Activated CD4-positive, CD25-positive, alpha-beta regulatory T cell treated with anti-CD3 and anti-CD28 coated beads, Interleukin-2, amount 50 U/mL, for 16 hours (primary cell): ENCODE data around the gene MRPS30.
"Not testable (repeated sequence)": the region's sequence is repeated elsewhere in the genome, so short reads cannot be mapped to it uniquely, and the experiment has no call there.

Source experiments
- DNase-seq: peaks from one replicate; pipeline ENCODE4 v3.0.0-alpha.2; 2020; ENCODE audit warnings: low read depth, low spot score

The MRPS30 gene

GRCh38 chr5:44821164-44821563 is 12.4 kb downstream of the MRPS30 start:
- no peak for DNase-seq

DNA sequence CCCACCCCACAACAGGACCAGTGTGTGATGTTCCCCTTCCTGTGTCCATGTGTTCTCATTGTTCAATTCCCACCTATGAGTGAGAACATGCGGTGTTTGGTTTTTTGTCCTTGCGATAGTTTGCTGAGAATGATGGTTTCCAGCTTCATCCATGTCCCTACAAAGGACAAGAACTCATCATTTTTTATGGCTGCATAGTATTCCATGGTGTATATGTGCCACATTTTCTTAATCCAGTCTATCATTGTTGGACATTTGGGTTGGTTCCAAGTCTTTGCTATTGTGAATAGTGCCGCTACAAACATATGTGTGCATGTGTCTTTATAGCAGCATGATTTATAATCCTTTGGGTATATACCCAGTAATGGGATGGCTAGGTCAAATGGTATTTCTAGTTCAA is 15.9 kb downstream of the MRPS30 start:
- not testable (repeated sequence) for DNase-seq

DNA sequence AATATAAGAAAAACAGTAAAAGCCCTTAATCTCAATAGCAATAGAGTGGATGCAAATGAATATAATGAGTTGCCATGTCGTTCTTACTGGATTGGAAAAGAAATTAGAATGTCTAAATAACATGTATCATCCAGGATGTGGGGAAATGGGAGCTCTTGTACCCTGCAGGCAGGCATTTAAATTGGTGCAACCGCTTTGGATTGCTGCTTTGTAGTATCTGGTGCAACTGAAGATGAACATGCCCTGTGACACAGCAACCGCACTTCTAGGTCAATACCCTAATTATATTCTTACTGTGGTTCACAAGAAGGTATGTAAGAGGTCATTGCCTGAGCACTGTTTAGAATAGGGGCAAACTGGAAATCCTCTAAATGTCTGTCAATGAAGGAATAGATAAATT is 18.9 kb downstream of the MRPS30 start:
- no peak for DNase-seq

DNA sequence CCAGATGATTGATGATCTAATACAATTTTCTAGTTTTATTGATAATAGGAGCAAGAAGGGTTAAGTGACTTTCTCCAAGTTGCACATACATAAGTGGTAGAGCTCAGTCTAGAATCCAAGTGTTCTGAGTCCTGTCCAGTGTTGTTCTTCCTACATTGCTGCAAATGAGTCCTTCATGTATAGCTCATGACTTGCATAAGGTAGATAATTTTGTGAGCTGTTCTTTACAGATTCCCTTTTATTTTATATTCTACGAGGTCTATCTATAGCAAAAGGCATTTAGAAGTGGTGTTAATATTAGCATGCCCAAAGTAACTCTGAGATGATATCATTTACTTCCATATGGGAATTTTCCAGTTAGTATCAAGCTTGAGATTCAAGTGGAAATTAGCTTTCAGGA is 20.0 kb downstream of the MRPS30 start:
- DNase-seq: no peak

DNA sequence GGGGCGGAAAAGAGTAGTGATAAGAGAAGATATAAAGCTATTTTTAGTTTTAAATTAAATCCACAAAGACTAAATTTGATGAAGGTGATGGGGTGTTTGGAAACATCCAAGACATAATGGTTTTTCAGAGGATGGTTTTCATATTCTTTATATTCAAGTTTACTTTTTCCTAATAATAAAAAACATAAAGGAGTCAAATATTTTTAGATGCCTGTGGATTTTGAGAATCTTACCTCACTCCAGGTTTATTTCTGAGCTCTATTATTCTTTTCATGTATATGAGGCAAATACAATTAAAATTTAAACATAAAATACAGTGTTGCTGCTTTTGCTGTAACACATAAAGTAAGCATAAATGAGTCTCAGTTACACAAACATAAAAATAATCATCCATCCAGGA is 22.2 kb downstream of the MRPS30 start:
- no peak for DNase-seq

- no peak for DNase-seq
Measured at GRCh38 chr5:44833249-44833648, 24.5 kb downstream of the MRPS30 start.

DNA sequence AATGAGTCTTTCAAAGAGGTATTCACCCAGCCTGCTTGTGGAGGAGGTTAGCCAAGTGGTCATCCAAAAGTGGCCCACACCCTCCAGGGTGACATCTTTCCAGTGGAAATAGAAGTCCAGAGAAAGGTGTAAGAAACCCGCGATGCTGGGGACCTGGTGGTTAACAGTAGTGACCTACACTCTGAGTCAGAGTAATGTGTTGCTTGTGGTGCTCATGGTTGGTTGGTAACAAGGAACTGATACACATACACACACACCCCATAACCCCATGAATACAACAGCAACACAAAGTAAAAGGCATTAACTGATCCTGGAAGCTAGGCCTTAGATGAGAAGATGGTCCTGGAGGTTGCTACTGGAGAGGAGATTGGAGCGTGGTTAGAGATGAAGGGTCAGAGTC is 26.9 kb downstream of the MRPS30 start:
- no peak for DNase-seq

DNA sequence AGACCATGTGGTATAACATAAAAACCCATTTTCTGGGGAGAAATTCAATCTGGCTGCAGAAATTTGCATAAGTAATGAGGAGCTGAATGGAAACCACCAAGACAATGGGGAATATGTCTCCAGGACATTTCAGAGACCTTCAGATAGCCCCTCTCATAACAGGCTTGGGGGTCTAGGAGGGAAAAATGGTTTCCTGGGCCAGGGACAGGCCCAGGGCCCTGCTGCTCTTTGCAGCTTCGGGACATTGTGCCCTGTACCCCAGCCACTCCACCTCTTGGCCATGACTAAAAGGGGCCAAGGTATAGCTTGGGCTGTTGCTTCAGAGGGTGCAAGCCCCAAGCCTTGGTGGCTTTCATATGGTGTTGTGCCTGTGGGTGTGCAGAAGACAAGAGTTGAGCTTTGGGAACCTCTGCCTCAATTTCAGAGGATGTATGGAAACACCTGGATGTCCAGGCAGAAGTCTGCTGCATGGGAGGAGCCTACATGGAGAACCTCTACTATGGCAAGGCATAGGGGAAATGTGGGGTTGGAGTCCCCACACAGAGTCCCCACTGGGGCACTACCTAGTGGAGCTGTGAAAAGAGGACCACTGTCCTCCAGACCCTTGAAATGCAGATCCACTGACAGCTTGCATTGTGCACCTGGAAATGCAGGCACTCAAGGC is 30.4 kb downstream of the MRPS30 start:
- DNase-seq: no peak

DNA sequence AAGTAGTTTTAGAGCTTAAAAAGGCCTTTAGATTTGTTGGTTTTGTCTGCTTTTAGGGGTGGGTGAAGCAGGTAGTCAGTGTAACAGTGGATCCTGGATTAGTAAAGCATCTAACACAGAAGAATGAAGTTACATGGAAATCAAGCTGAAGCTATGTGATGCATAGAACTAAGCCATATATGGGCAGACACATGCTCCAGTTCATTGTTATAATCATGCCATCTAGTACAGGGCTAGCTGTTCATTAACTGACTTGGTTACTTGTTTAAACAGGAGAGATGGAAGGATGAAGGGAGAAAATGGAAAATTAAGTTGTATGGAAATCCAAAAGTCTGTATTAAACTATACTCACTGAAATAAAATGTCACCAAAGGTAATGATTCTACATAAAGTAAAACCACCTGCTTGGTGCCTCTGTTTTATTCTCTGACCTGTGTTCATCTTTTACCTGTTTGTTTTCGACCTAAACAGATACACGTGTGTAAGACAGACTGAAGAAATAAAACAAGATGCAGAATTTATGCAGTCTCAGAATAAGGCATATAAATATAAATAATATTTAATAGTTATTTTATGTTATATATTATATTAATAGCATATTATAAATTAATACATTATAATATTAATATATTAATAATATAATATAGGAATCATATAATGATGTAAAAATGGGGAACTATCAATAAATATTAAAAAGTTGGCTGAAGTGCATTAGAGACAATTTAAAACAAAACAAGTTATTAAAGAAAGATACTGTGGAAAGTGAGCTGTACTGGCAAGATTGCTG is 33.9 kb downstream of the MRPS30 start:
- DNase-seq: no peak

DNA sequence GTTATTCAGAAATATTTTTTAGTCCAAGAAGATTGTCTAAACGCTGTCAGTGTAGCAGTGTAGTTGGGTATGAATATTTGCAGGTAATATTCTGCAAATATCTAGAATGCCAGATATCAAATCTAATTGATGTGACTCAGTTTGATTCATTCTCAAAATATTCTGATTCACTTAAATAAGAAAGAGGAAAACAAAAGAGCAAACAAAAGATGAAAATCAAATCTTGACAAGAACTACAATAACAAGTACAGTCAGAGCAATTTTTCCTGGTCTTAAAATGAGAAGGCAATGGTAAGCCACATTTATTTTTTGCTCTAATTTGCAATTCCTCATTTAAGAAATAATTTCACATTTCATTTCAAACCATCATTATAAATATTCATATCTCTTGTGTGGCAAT is 36.0 kb downstream of the MRPS30 start:
- DNase-seq: no peak

DNA sequence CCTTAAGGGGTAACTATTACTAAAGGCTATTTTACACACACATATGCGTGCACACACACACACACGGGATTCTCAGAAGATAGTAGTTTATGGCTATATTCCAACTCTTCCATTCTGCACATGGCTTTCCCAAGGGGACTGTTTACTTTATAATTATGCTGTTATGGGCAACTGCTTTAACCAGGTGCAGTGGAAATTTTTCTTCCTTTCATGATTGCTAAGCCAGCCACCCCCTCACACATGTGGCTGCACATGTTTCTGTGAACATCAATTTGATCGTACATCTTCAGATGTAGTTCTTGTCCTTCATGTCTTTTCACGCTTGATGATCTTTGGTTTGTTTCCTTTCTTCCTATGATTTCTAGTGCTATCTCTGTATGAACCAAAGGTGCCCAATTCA is 37.0 kb downstream of the MRPS30 start:
- DNase-seq: no peak

DNA sequence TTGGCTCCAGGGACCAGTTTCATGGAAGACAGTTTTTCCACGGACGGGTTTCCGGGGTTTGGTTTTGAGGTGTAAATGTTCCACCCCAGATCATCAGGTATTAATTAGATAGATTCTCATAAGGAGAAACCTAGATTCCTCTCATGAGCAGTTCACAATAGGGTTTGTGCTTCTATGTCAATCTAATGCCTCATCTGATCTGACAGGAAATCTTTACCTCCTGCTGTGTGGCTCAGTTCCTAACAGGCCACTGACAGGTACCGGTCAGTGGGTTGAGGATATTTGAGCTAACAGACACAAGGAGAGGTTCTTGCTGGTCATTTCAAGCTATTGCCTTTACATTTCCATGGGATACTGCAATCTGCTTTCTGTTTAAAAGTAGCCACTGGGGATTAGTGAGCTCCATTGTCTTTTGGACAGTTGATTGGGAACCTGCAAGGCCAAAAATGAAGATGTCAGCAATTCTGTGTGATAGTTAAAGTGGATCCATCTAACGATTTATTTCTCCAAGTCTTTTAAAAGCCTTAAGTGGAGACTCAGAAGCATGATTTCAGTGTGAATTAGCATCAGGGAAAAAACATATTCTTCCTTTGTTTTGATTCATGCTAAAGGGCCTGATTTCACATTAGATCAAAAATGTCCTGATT is 38.6 kb downstream of the MRPS30 start:
- DNase-seq: no peak

- no peak for DNase-seq
Measured at GRCh38 chr5:44860267-44860666, 51.5 kb downstream of the MRPS30 start.

DNA sequence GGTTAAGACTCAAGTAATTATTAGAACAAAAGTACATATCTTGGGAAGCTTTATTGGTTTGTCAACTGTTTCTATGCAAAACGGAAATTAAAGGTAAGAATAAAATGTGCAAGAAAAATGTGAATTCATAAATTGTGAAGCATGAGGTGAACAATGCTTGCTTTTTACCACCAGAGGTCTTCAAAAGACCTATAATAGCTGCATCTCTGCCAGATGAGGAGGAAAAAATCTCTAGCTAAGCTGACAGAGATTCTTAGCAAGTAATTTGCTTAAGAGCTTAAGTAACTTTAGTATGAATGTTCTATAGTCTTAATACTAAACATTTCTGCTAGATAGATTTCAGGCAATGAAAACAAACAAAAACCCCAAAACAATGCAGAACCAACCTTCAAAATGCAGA is 54.1 kb downstream of the MRPS30 start:
- DNase-seq: no peak
